GM10248 (cell line): ENCODE measurements around the gene SLC6A9.

Experiments used
- CTCF ChIA-PET: fragments of 300-600 bp; sonication (Branson Sonifier 250); formaldehyde crosslinking; extraction: SDS; loops from one replicate; lab custom pipeline; 2021; ENCODE audit warnings: antibody characterized with exemption; lab: Yijun Ruan, JAX
- POLR2A ChIA-PET: fragments of 350-650 bp; sonication (Branson Sonifier 250); formaldehyde crosslinking; extraction: SDS; loops from one replicate; lab custom pipeline; 2020; ENCODE audit warnings: antibody characterized with exemption; lab: Yijun Ruan, JAX
- DNase-seq: peaks from one replicate; pipeline ENCODE4 v3.0.0; 2012; ENCODE audit errors: extremely low spot score
- TF ChIP-seq, protein P1 (sequence below): IDR thresholded peaks from 2 replicates; pipeline ENCODE4 v1.5.1; 2012; ENCODE audit warnings: mild to moderate bottlenecking, low read depth; ENCODE audit errors: extremely low read depth, missing control alignments, control extremely low read depth

The SLC6A9 gene

DNA sequence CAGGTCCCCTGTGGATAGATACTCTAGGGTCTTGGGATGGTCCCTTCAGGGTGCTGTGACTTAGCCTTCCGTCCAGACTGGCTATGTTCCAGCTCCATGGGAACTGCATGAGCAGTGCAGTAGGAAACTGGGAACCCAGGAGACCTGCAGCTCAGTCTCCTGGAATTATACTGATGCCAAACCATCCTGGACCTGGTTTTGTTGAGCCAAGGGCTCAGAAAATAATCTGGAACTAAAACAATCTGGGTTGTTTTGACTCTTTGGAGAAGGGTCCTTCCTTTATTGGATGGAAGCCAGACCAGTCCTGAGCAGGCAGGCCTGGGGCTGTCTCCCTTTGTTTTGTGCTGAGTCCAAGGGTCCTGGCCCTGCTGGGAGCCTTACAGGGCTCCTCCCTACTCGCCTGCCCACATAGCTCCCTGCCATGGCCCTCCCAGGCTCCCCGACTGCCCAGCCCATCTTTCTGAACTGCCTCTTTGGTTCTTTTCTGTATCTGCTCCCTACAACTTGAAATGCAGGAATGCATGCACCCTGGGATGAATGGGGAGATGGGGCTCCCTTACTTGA, 83.3 kb downstream of the SLC6A9 start:
- no peak for DNase-seq
- CTCF ChIA-PET: interaction anchor here (0.9 to 10.1 kb wide), 5 partner anchors 13 to 188 kb away, joined by 3 to 191 read pairs (median 5); partner anchors contain the start of gene ARTN
- POLR2A ChIA-PET: interaction anchor here (1.6 kb wide), 1 partner anchor 297 kb away, joined by 3 read pairs; the partner anchor contains the start of gene KDM4A
- TF ChIP-seq, protein P1, sequence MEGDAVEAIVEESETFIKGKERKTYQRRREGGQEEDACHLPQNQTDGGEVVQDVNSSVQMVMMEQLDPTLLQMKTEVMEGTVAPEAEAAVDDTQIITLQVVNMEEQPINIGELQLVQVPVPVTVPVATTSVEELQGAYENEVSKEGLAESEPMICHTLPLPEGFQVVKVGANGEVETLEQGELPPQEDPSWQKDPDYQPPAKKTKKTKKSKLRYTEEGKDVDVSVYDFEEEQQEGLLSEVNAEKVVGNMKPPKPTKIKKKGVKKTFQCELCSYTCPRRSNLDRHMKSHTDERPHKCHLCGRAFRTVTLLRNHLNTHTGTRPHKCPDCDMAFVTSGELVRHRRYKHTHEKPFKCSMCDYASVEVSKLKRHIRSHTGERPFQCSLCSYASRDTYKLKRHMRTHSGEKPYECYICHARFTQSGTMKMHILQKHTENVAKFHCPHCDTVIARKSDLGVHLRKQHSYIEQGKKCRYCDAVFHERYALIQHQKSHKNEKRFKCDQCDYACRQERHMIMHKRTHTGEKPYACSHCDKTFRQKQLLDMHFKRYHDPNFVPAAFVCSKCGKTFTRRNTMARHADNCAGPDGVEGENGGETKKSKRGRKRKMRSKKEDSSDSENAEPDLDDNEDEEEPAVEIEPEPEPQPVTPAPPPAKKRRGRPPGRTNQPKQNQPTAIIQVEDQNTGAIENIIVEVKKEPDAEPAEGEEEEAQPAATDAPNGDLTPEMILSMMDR: no peak

DNA sequence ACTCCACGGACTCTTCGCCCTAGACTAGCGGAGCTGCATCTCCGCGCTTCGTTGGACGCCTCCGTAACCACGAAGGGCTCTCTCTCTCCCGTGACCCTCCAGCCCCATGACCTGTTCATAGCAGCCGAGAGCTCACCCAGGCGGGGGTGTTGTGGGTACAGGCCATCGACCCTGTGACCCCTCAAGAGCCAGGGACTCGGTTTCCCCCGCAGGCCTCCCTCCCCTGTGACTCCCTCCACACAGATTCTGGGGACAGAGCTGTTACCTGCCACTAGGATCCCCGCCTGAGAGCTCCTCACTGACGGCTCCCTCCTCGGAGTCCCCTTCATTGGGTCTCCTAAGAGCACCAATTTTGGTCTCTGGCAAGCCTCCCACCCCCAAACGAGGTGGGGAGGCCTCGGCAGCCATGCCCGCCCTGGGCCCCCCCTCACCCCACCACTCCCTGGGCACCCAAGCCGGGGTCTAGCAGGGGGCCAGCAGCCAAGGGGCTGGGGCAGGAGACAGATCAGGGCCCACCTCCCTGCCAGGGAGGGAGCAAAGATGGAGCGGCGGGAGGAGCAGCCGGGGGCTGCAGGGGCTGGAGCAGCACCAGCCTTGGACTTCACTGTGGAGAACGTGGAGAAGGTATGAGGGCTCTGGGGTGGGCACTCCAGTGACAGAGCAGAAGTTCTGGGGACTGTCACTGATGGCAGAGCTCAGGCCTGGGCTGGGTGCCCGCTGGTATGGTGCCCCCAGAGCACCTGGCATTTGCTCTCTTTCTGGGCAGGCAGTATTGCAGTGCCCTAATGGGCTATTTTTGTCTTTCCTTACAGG, 84.0 kb downstream of the SLC6A9 start:
- TF ChIP-seq, protein P1: no peak
- CTCF ChIA-PET: interaction anchor here (0.9 to 10.1 kb wide), 11 partner anchors 8 to 297 kb away, joined by 3 to 191 read pairs (median 10); partner anchors contain the start of genes ARTN and KDM4A
- DNase-seq: no peak
- POLR2A ChIA-PET: interaction anchor here (0.5 to 1.6 kb wide), 2 partner anchors 36 to 297 kb away, joined by 3 read pairs; partner anchors contain the start of gene KDM4A
